ENCODE measurements around the gene SLC7A7. TPM values are rescaled to one million over a fixed set of nuclear protein-coding genes. Genes with fewer than 3 reads are reported as not detected.
A peak's percentile ranks its signal among the peaks of the same experiment; 100 is the strongest.

SLC7A7 gene
- total RNA-seq, 2 experiments from 2014 or later, result 0.89 to 1.1 TPM

- no peaks in the 10 kb centered on the region for H3K9me3 ChIP-seq (ENCODE audit: control insufficient read depth in 1 of 2, insufficient read depth in 1 of 2, low read length in 2 of 2)
- H3K36me3 Mint-ChIP-seq (ENCODE audit: low read depth), result no peaks in the 10 kb centered on the region
- DNase-seq (peak in 2 of 14 experiments; percentile 50 to 66), ATAC-seq (ENCODE audit: poor library complexity) (no peak)
- H3K4me3 Mint-ChIP-seq, result no peak overlapping the region
- no peak overlapping the region for H3K4me3 ChIP-seq (ENCODE audit: low read length)
- H3K27ac Mint-ChIP-seq, result no peak overlapping the region
- H3K27me3 ChIP-seq (ENCODE audit: control insufficient read depth in 1 of 2, insufficient read depth in 2 of 2, low read length in 2 of 2), result no peaks in the 10 kb centered on the region
- H3K4me1 ChIP-seq (ENCODE audit: insufficient read depth, low read length), result peaks cover 16% of the 10 kb centered on the region
- peaks cover 15% of the 10 kb centered on the region for H3K27me3 Mint-ChIP-seq
- H3K27ac ChIP-seq (ENCODE audit: low read depth in 1 of 2, low read length in 2 of 2), result no peak overlapping the region
- H3K36me3 ChIP-seq (ENCODE audit: insufficient read depth, low read length), result no peaks in the 10 kb centered on the region
- no peak for TF ChIP-seq CTCF (IDR thresholded peaks at IDR 0.05)
- intact Hi-C loops (cut with DNase I, micrococcal nuclease), result loop anchor here (5.0 to 10.0 kb wide), 2 partner anchors 194 to 986 kb away; no protein-coding TSS in a partner anchor
- H3K9me3 Mint-ChIP-seq, result no peaks in the 10 kb centered on the region
- peaks cover 13% of the 10 kb centered on the region for H3K4me1 Mint-ChIP-seq (ENCODE audit: low read depth)
- CTCF ChIA-PET, result interaction anchor here (0.6 to 6.7 kb wide), 6 partner anchors 19 to 295 kb away, joined by 3 to 67 read pairs (median 5); no protein-coding TSS in a partner anchor
- POLR2A ChIA-PET, result interaction anchor here (0.7 to 2.2 kb wide), 4 partner anchors 20 to 294 kb away, joined by 3 to 7 read pairs (median 4); partner anchors contain the start of genes LRP10 and MRPL52
Measured at GRCh38 chr14:22850944-22851764, 35.9 kb upstream of the SLC7A7 start.

GRCh38 chr14:22849212-22849819 is 34.1 kb upstream of the SLC7A7 start:
- ATAC-seq (ENCODE audit: poor library complexity) (no peak), DNase-seq (no peak)
- Histone ChIP-seq H3K36me3 (ENCODE audit: insufficient read depth, low read length) (no peaks in the 10 kb centered on the region), H3K4me3 (ENCODE audit: low read length) (no peak overlapping the region), H3K9me3 (ENCODE audit: control insufficient read depth in 1 of 2, insufficient read depth in 1 of 2, low read length in 2 of 2) (no peaks in the 10 kb centered on the region), H3K27ac (ENCODE audit: low read depth in 1 of 2, low read length in 2 of 2) (no peak overlapping the region), H3K4me1 (ENCODE audit: insufficient read depth, low read length) (peaks cover 16% of the 10 kb centered on the region), H3K27me3 (ENCODE audit: control insufficient read depth in 1 of 2, insufficient read depth in 2 of 2, low read length in 2 of 2) (peaks cover 0 to 2% of the 10 kb centered on the region in 2 experiments)
- H3K4me1 Mint-ChIP-seq (ENCODE audit: low read depth), result peaks cover 11% of the 10 kb centered on the region
- H3K27ac Mint-ChIP-seq, result no peak overlapping the region
- no peak overlapping the region for H3K4me3 Mint-ChIP-seq
- H3K9me3 Mint-ChIP-seq, result no peaks in the 10 kb centered on the region
- CTCF ChIA-PET, result interaction anchor here (6.7 kb wide), 1 partner anchor 26 kb away, joined by 67 read pairs; no protein-coding TSS in a partner anchor
- H3K27me3 Mint-ChIP-seq, result peaks cover 14% of the 10 kb centered on the region
- POLR2A ChIA-PET, result interaction anchor here (2.2 kb wide), 1 partner anchor 279 kb away, joined by 7 read pairs; no protein-coding TSS in a partner anchor
- no peak for TF ChIP-seq CTCF (IDR thresholded peaks at IDR 0.05)
- intact Hi-C loops (cut with DNase I, micrococcal nuclease), result no loop called here
- H3K36me3 Mint-ChIP-seq (ENCODE audit: low read depth), result no peaks in the 10 kb centered on the region

GRCh38 chr14:22848351-22849164 is 33.3 kb upstream of the SLC7A7 start:
- Histone ChIP-seq H3K36me3 (ENCODE audit: insufficient read depth, low read length) (no peaks in the 10 kb centered on the region), H3K4me3 (ENCODE audit: low read length) (no peak overlapping the region), H3K4me1 (ENCODE audit: insufficient read depth, low read length) (peaks cover 14% of the 10 kb centered on the region), H3K27me3 (ENCODE audit: control insufficient read depth in 1 of 2, insufficient read depth in 2 of 2, low read length in 2 of 2) (peaks cover 0 to 2% of the 10 kb centered on the region in 2 experiments), H3K9me3 (ENCODE audit: control insufficient read depth in 1 of 2, insufficient read depth in 1 of 2, low read length in 2 of 2) (no peaks in the 10 kb centered on the region), H3K27ac (ENCODE audit: low read depth in 1 of 2, low read length in 2 of 2) (no peak overlapping the region)
- intact Hi-C loops (cut with DNase I, micrococcal nuclease), result no loop called here
- ChIA-PET POLR2A (no interaction called here), CTCF (no interaction called here)
- Mint-ChIP-seq H3K4me3 (no peak overlapping the region), H3K9me3 (no peaks in the 10 kb centered on the region), H3K36me3 (ENCODE audit: low read depth) (no peaks in the 10 kb centered on the region), H3K4me1 (ENCODE audit: low read depth) (peaks cover 9% of the 10 kb centered on the region), H3K27me3 (peaks cover 14% of the 10 kb centered on the region), H3K27ac (no peak overlapping the region)
- peak in 1 of 14 experiments; percentile 38 for DNase-seq
- no peak for ATAC-seq (ENCODE audit: poor library complexity)
- no peak for TF ChIP-seq CTCF (IDR thresholded peaks at IDR 0.05)

All from CD4-positive, alpha-beta T cell (primary cell).